Neutrophil (primary cell): ENCODE measurements around the gene PDE5A.

Source experiments
- H3K27ac ChIP-seq: fragments of 200-600 bp; sonication (generic); 2 replicates; pipeline ENCODE4 v1.5.1; 2016; ENCODE audit warnings: mild to moderate bottlenecking, moderate library complexity
- H3K27me3 ChIP-seq: fragments of 200-600 bp; sonication (generic); 2 replicates; pipeline ENCODE4 v1.6.0; 2016; ENCODE audit warnings: mild to moderate bottlenecking
- H3K36me3 ChIP-seq: fragments of 200-600 bp; sonication (generic); 2 replicates; pipeline ENCODE4 v1.5.1; 2017
- H3K4me1 ChIP-seq, 2 experiments: fragments of 200-600 bp in 1 of 2; sonication (generic) in 1 of 2; 1 replicate in 1 of 2; 2 replicates in 1 of 2; pipeline versions ENCODE4 v1.5.1 to v1.6.1; 2013 to 2016; ENCODE audit warnings: low read depth in 1 of 2, low read length in 1 of 2, mild to moderate bottlenecking in 1 of 2, moderate library complexity in 1 of 2; ENCODE audit not compliant: control insufficient read depth in 1 of 2, insufficient read depth in 1 of 2
- H3K4me3 ChIP-seq, 2 experiments: fragments of 200-600 bp in 1 of 2; sonication (generic) in 1 of 2; 1 replicate in 1 of 2; 2 replicates in 1 of 2; pipeline ENCODE4 v1.5.1; 2013 to 2016; ENCODE audit warnings: low read depth in 1 of 2, low read length in 1 of 2, mild to moderate bottlenecking in 1 of 2, moderate library complexity in 1 of 2
- H3K9me3 ChIP-seq: fragments of 200-600 bp; sonication (generic); 2 replicates; pipeline ENCODE4 v1.5.1; 2016
- TF ChIP-seq, protein P1 (sequence below): fragments of 200-600 bp; sonication (generic); IDR thresholded peaks from 2 replicates; pipeline ENCODE4 v1.5.1; 2016; ENCODE audit warnings: antibody characterized with exemption

The PDE5A gene

DNA sequence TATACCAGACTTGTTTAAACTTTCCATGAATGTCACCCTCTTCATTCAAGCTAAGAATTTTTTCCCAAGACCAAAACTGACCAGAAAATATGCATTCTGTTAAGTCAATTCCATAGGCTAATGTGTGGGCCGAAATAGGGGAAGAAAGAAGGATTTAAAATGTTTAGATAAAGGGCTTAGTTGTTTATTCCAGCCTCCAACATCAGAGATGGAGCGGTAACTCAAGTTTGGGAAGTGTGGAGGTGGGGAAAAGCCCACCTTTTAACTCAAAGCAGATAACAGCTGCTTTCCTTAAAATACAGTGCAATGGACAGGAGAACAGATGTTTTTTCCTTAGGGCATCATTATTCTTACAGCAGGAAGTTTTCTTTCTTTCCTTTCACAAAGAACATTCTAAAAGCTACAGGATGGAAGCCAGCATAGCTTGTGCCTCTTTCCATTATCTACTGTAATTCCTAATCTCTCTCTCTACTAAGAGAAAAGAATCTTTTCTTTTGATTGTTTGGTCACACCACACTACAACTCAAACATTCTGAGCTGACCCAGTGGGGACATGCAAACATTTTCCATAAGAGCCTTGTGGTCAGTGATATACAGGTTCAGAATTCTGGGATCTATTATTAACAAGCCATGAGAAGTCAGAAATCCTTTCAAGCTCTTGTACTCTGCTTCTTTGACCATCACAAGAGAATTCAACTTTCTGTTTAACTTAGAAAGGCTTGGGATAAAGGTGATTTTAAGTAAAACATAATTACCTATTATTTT, 101.6 kb downstream of the PDE5A start:
- H3K36me3 ChIP-seq = no peaks in the 10 kb centered on the region
- H3K4me3 ChIP-seq = no peak overlapping the region
- TF ChIP-seq, protein P1, sequence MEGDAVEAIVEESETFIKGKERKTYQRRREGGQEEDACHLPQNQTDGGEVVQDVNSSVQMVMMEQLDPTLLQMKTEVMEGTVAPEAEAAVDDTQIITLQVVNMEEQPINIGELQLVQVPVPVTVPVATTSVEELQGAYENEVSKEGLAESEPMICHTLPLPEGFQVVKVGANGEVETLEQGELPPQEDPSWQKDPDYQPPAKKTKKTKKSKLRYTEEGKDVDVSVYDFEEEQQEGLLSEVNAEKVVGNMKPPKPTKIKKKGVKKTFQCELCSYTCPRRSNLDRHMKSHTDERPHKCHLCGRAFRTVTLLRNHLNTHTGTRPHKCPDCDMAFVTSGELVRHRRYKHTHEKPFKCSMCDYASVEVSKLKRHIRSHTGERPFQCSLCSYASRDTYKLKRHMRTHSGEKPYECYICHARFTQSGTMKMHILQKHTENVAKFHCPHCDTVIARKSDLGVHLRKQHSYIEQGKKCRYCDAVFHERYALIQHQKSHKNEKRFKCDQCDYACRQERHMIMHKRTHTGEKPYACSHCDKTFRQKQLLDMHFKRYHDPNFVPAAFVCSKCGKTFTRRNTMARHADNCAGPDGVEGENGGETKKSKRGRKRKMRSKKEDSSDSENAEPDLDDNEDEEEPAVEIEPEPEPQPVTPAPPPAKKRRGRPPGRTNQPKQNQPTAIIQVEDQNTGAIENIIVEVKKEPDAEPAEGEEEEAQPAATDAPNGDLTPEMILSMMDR = no peak
- H3K9me3 ChIP-seq = no peaks in the 10 kb centered on the region
- no peaks in the 10 kb centered on the region for H3K27me3 ChIP-seq
- H3K4me1 ChIP-seq = no peaks in the 10 kb centered on the region
- no peak overlapping the region for H3K27ac ChIP-seq

DNA sequence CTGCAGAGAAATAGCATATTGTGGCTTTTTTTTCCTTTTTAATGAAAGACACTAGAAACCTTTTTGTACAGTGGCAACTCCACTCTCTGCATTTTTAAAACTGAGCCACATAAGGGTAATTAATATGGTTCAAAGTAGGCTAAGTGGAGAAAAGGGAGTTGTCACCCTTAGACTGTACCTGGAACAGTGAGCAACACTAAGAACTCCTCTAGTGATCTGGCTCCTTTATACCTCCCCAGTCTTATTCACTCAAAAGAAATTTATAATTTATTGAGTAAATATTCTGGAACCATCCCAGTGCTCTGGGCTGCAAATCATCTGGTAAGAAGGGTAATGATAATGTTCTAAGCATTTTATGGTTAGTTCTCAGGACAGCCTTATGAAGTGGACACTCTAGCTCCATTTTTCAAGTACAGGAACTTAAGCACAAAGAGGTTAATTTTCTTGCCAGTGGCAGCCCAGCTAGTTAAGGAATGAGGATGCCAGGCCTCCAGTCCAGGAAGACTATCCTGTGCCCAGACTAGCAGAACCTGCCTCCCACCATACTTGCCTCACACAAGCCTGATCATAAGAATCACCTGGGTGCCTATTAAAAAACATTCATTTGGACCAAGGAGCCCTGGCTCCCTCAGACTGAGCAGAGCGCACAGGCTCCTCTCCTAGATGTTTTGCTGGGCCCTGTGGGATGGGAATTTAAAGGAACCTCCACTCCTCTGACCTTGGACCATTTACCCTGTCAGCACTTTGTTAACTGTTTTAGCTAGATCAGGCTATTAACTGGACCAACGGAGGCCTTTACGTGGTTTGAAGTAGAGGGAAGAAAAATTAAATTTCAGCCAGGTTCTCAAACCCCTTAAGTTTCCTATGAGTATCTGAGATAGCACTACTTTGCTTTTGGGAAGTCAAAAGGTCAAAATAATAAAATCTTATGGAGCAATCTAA, 102.6 kb downstream of the PDE5A start:
- Histone ChIP-seq H3K27me3 (no peaks in the 10 kb centered on the region), H3K36me3 (peaks cover under 1% of the 10 kb centered on the region), H3K9me3 (no peaks in the 10 kb centered on the region), H3K4me1 (no peaks in the 10 kb centered on the region), H3K4me3 (no peak overlapping the region), H3K27ac (no peak overlapping the region)
- TF ChIP-seq, protein P1 = no peak

DNA sequence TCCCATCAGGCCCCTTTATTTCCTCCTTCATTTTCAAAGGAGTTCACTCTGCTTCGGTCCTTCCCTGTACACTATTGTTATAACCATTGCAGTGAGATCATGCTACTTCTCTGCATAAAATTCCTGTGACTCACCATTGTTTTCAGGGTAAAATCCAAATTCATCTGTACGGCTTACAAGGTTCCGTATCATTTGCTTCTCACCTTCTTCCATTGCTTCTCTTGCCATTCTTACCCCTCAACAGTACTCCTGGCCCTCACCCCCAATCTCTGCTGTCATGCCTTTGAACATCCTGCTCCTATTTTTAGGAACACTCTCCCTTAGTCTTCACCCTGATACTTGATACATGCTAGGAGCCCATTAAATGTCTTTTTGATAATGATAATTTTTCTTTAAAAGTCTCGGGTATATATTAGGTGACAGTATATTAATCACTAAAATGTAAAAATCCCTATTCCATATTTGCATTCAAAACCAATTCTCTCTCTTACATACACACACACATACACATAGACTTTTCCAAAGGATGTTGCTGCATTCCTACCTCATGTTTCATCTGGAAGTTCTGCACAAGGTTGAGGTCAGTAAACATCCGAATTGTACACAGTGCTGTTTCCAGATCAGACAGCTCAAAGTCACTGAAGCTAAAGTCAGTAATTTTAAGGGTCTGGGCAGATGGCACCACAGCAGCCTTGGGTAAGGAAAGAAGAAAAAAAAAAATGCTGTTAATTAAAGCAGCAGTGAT, 103.4 kb downstream of the PDE5A start:
- Histone ChIP-seq H3K27me3 (no peaks in the 10 kb centered on the region), H3K4me3 (no peak overlapping the region), H3K4me1 (no peaks in the 10 kb centered on the region), H3K36me3 (peaks cover 9% of the 10 kb centered on the region), H3K9me3 (no peaks in the 10 kb centered on the region), H3K27ac (no peak overlapping the region)
- TF ChIP-seq, protein P1 = no peak

GRCh38 chr4:119523399-119523798, 105.2 kb downstream of the PDE5A start:
- H3K9me3 ChIP-seq = no peaks in the 10 kb centered on the region
- peaks cover 24% of the 10 kb centered on the region for H3K36me3 ChIP-seq
- no peaks in the 10 kb centered on the region for H3K27me3 ChIP-seq
- H3K4me3 ChIP-seq = no peak overlapping the region
- TF ChIP-seq, protein P1 = no peak
- H3K27ac ChIP-seq = no peak overlapping the region
- H3K4me1 ChIP-seq = no peaks in the 10 kb centered on the region

DNA sequence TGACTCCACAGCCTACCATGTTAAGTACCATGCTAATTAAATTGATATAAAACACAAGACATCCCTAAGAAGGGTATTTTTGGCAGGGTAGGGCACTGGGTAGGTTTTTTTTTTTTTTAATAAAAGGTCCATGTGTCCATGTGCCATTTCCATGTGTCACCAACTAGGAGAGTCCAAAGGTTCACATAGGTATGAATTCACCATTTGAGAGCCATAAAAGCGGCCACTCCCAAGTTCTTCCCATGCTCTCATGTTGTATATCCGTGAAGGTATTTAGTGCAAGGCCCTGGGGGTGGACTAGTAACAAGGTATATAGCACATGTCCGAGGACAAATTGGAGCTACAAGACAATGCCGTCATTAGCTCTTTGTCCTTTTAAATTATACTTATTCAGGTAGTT, 107.3 kb downstream of the PDE5A start:
- no peaks in the 10 kb centered on the region for H3K27me3 ChIP-seq
- no peak overlapping the region for H3K27ac ChIP-seq
- no peaks in the 10 kb centered on the region for H3K4me1 ChIP-seq
- peaks cover 41% of the 10 kb centered on the region for H3K36me3 ChIP-seq
- H3K4me3 ChIP-seq = no peak overlapping the region
- H3K9me3 ChIP-seq = no peaks in the 10 kb centered on the region
- TF ChIP-seq, protein P1 = no peak
